Activated CD4-positive, alpha-beta T cell treated with anti-CD3 and anti-CD28 coated beads, Interleukin-2, amount 10 ng/mL, durations not matched to agents 7 days and 5 days (primary cell): Measurements from ENCODE around the gene LYPLA2. TPM values are rescaled to one million over a fixed set of nuclear protein-coding genes. Genes with fewer than 3 reads are reported as not detected.
"Not testable (repeated sequence)": the region's sequence is repeated elsewhere in the genome, so short reads cannot be mapped to it uniquely, and the experiment has no call there.

ENCODE experiments used
- CTCF ChIA-PET: fragments of 350-600 bp; sonication (Branson Sonifier 250); formaldehyde crosslinking; loops from one replicate; lab custom pipeline; 2021; ENCODE audit warnings: antibody characterized with exemption; lab: Charles Lee
- POLR2A ChIA-PET: fragments of 350-600 bp; sonication (Branson Sonifier 250); formaldehyde crosslinking; loops from one replicate; lab custom pipeline; 2021; ENCODE audit warnings: antibody characterized with exemption; lab: Charles Lee
- DNase-seq: peaks from one replicate; pipeline ENCODE4 v3.0.0-alpha.2; 2020
- H3K27ac Mint-ChIP-seq: one replicate; pipeline ENCODE4 v1.8.0; 2021; ENCODE audit warnings: mild to moderate bottlenecking, moderate library complexity, mixed read lengths
- H3K27me3 Mint-ChIP-seq: one replicate; pipeline ENCODE4 v1.8.0; 2021; ENCODE audit warnings: mixed read lengths
- H3K36me3 Mint-ChIP-seq: one replicate; pipeline ENCODE4 v1.8.0; 2021; ENCODE audit warnings: low read depth, mixed read lengths
- H3K4me1 Mint-ChIP-seq: one replicate; pipeline ENCODE4 v1.8.0; 2021; ENCODE audit warnings: mixed read lengths
- H3K4me3 Mint-ChIP-seq: one replicate; pipeline ENCODE4 v1.8.0; 2021; ENCODE audit warnings: mild to moderate bottlenecking, moderate library complexity, mixed read lengths
- H3K9me3 Mint-ChIP-seq: one replicate; pipeline ENCODE4 v1.8.0; 2021; ENCODE audit warnings: mixed read lengths
- total RNA-seq, 2 experiments: library from RNA; stranded (reverse); gene quantifications; one replicate each; pipeline ENCODE4 v1.2.3, GENCODE V29; 2021

Gene LYPLA2
- total RNA-seq, 2 experiments from 2014 or later = 73.2 to 75.9 TPM

DNA sequence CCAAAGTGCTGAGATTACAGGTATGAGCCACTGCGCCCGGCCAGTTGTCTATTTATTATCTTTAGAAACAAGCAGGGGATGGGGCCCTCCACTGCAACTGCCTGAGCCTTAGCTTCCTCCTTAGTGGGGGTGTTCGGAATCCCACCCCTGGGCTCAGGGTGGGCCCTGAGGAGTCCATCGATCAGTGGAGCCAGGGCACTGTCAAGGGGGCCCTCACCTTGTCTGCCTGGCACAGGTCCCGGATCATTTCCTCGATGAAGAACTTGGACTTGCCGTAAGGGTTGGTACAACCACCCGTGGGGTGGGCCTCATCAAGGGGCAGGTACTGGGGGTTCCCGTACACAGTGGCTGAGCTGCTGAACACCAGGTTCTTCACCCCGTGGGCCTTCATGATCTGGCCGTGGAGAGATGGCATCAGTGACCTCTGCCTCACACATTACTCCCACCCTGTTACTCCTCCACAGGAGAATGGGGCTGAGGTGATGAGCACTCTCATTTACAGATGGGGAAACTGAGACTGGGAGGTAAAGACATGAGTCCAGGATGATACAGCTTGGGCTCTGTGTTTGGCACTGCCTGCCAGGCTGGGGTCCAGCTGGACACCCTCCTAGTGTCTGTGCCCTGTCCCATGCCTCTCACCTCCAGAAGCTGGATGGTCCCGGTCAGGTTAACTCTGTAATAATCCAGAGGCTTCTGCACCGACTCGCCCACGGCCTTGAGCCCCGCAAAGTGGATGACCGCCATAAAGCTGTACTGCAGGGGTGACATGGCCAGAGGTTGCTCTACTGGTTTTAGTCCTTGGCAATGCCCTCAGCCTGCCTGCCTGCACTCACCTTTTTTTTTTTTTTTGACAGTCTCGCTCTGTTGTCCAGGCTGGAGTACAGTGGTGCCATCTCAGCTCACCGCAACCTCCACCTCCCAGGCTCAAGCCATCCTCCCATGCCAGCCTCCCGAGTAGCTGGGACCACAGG is 6.8 kb downstream of the LYPLA2 start:
- H3K9me3 Mint-ChIP-seq = no peaks in the 10 kb centered on the region
- H3K4me1 Mint-ChIP-seq = peaks cover 19% of the 10 kb centered on the region
- H3K27ac Mint-ChIP-seq = peak overlapping the region; percentile 54
- H3K36me3 Mint-ChIP-seq = peaks cover 12% of the 10 kb centered on the region
- no peak overlapping the region for H3K4me3 Mint-ChIP-seq
- ChIA-PET POLR2A (interaction anchor here (0.8 kb wide), 1 partner anchor 10 kb away, joined by 3 read pairs; no protein-coding TSS in a partner anchor), CTCF (interaction anchor here (0.9 to 3.3 kb wide), 4 partner anchors 9 to 106 kb away, joined by 4 to 27 read pairs (median 4); partner anchors contain the start of gene RPL11)
- DNase-seq = no peak
- no peaks in the 10 kb centered on the region for H3K27me3 Mint-ChIP-seq

DNA sequence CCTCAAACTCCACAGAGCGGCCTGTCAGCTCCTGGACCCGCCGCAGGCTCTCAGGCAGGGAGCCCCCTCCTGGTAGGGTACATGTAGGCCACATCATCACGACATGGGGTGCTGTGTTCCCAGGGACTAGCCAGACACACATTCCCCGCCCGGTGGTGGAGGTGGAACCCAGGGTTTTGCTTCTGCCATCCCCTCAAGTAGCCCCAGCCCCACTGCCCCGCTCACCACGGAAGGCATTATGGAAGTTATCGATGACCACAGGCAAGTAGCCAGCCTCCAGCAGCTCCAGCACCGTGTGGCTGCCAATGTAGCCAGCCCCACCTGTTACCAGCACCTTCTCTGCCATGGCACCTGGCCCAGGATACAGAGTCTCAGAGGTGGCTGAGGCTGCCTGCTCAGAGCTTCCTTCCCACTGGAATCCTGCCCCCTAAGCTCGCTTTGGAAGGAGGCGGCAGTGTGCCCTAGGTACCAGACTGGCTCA is 7.8 kb downstream of the LYPLA2 start:
- POLR2A ChIA-PET = interaction anchor here (0.8 kb wide), 1 partner anchor 9 kb away, joined by 3 read pairs; no protein-coding TSS in a partner anchor
- Mint-ChIP-seq H3K9me3 (no peaks in the 10 kb centered on the region), H3K27ac (peak overlapping the region; percentile 7), H3K4me3 (no peak overlapping the region), H3K27me3 (no peaks in the 10 kb centered on the region), H3K4me1 (peaks cover 19% of the 10 kb centered on the region), H3K36me3 (peaks cover 12% of the 10 kb centered on the region)
- no peak for DNase-seq
- CTCF ChIA-PET = interaction anchor here (0.9 to 3.3 kb wide), 3 partner anchors 10 to 24 kb away, joined by 4 to 27 read pairs (median 4); no protein-coding TSS in a partner anchor

GRCh38 chr1:23799255-23799569 is 8.3 kb downstream of the LYPLA2 start:
- POLR2A ChIA-PET = interaction anchor here (0.8 kb wide), 1 partner anchor 8 kb away, joined by 3 read pairs; no protein-coding TSS in a partner anchor
- Mint-ChIP-seq H3K9me3 (no peaks in the 10 kb centered on the region), H3K4me3 (peak overlapping the region; percentile 95), H3K4me1 (peaks cover 20% of the 10 kb centered on the region), H3K36me3 (peaks cover 12% of the 10 kb centered on the region), H3K27ac (peak overlapping the region; percentile 91), H3K27me3 (no peaks in the 10 kb centered on the region)
- CTCF ChIA-PET = interaction anchor here (0.6 to 3.3 kb wide), 4 partner anchors 10 to 258 kb away, joined by 3 to 27 read pairs (median 4); no protein-coding TSS in a partner anchor
- DNase-seq = no peak

DNA sequence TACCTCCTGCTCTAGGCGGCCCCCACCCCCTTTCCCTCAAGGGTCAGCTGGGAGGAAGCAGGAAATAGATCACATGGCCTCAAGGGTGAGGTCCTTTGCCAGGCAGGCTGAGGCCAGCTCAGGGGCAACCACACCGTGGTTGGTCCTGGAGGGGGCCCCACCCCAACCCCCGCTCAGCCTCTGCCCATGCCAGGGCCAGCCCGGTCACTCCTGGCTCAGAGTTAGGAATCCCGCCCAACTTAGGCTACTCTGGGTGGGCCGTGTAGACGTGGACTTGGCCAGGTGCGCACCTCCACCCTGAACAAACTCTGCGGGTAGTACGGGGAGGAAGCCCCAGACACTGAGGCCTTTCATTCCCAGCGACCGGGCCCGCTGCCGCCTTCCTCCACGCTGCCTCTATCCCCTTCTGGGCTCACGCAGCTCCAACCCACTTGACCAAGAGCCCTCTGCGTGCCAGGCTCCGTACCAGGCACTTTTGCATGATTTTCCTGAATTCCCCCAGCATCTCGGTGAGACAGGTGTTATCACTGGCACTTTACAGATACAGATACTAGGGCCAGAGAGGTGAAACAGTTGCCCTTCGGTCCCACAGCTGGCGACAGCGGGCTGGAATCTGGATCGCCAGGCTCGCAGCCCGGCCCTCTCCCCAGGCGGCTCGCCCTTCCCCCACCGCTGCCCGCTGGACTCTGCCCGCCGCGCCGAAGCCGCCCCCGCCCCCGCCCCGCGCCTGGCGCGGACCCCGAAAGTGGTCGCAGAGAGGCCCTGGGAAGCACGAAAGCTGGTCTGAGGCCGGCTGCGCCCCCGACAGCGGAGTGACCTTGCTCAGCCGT is 8.8 kb downstream of the LYPLA2 start:
- peak; percentile 35 for DNase-seq
- Mint-ChIP-seq H3K4me3 (peak overlapping the region; percentile 95), H3K9me3 (no peaks in the 10 kb centered on the region), H3K4me1 (peaks cover 20% of the 10 kb centered on the region), H3K27me3 (no peaks in the 10 kb centered on the region), H3K36me3 (peaks cover 12% of the 10 kb centered on the region), H3K27ac (peak overlapping the region; percentile 91)
- POLR2A ChIA-PET = no interaction called here
- CTCF ChIA-PET = interaction anchor here (0.6 to 3.3 kb wide), 4 partner anchors 10 to 258 kb away, joined by 3 to 27 read pairs (median 4); no protein-coding TSS in a partner anchor

DNA sequence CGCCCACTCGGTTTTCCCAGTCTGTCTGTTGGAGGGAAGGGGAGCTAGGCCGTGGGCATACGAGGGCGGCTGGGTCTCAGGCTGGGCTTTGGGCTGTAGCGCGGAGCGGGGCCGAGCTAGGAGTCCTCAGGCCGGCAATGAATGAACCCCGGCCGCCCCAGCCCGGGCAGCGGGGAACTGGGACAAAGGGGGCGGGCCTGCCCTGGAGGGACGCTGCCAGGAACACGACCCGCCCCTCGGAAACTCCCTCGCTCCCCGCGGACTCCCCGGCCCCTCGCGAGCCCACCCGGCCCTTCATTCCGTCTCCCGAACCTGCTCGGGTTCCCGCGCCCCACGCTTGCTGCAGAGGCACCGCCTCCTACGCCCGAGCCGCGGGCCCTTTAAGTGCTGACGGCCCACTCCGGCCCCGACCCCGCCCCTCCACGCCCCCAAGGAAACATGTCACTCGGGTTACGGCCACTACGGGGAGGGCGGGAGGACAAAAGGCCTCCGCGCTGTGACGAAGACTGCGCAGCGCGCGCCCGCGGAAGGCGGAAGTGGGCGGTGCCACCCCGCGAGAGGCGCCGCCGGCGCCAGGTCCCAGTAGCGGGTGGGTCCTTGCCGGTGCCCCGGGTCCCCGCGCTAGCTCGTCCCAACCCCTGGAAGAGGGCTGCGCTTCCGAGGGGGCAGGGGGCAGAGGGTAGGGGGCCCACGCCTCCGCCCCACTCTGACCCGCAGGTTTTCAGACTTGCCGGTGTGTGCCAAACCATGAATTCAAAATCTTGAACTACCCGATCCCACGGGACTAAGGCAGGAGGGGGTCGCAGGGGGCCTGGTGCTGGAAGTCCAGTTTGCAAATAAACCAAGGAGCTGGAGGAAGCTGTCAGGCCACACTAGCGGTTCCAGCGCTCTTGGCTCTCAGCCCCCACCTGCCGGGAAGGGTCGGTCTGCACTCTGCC is 9.7 kb downstream of the LYPLA2 start, which contains the start of gene GALE:
GALE (minus strand) TSS at position 355 of the 938 bp plus-strand sequence. CDS start 1,747 bp downstream, outside the sequence.
- Mint-ChIP-seq H3K9me3 (no peaks in the 10 kb centered on the region), H3K4me3 (peak within 1 kb of the TSS; percentile 95), H3K27me3 (no peaks in the 10 kb centered on the region), H3K36me3 (peaks cover 9% of the 10 kb centered on the region), H3K27ac (peak within 1 kb of the TSS; percentile 91), H3K4me1 (peaks cover 20% of the 10 kb centered on the region)
- POLR2A ChIA-PET = no interaction called here
- DNase-seq = peak; percentile 98
- CTCF ChIA-PET = interaction anchor here (0.9 to 3.1 kb wide), 7 partner anchors 10 to 274 kb away, joined by 3 to 27 read pairs (median 4); partner anchors contain the start of genes PITHD1 and RPL11

- H3K4me1 Mint-ChIP-seq = peaks cover 20% of the 10 kb centered on the region
- H3K4me3 Mint-ChIP-seq = peak overlapping the region; percentile 95
- CTCF ChIA-PET = interaction anchor here (0.9 to 3.1 kb wide), 6 partner anchors 10 to 274 kb away, joined by 3 to 27 read pairs (median 5); partner anchors contain the start of genes PITHD1 and RPL11
- H3K36me3 Mint-ChIP-seq = peaks cover 9% of the 10 kb centered on the region
- POLR2A ChIA-PET = no interaction called here
- H3K27ac Mint-ChIP-seq = peak overlapping the region; percentile 89
- DNase-seq = no peak
- no peaks in the 10 kb centered on the region for H3K27me3 Mint-ChIP-seq
- H3K9me3 Mint-ChIP-seq = no peaks in the 10 kb centered on the region
Observed at GRCh38 chr1:23801338-23801748, 10.4 kb downstream of the LYPLA2 start.

- H3K4me1 Mint-ChIP-seq = peaks cover 20% of the 10 kb centered on the region
- peak overlapping the region; percentile 57 for H3K27ac Mint-ChIP-seq
- no peak for DNase-seq
- CTCF ChIA-PET = interaction anchor here (0.9 to 3.1 kb wide), 7 partner anchors 9 to 275 kb away, joined by 3 to 27 read pairs (median 4); partner anchors contain the start of genes PITHD1 and RPL11
- peaks cover 6% of the 10 kb centered on the region for H3K36me3 Mint-ChIP-seq
- H3K9me3 Mint-ChIP-seq = no peaks in the 10 kb centered on the region
- POLR2A ChIA-PET = interaction anchor here (0.7 kb wide), 1 partner anchor 58 kb away, joined by 5 read pairs; no protein-coding TSS in a partner anchor
- peak overlapping the region; percentile 95 for H3K4me3 Mint-ChIP-seq
- H3K27me3 Mint-ChIP-seq = no peaks in the 10 kb centered on the region
Observed at GRCh38 chr1:23801876-23802275, 10.9 kb downstream of the LYPLA2 start.

GRCh38 chr1:23802809-23803342 is 11.9 kb downstream of the LYPLA2 start:
- peaks cover 25% of the 10 kb centered on the region for H3K4me1 Mint-ChIP-seq
- ChIA-PET POLR2A (interaction anchor here (0.7 kb wide), 1 partner anchor 57 kb away, joined by 5 read pairs; no protein-coding TSS in a partner anchor), CTCF (interaction anchor here (0.5 to 3.1 kb wide), 5 partner anchors 8 to 456 kb away, joined by 3 to 27 read pairs (median 4); partner anchors contain the start of gene LYPLA2)
- H3K36me3 Mint-ChIP-seq, H3K27me3 Mint-ChIP-seq, H3K9me3 Mint-ChIP-seq, DNase-seq, H3K27ac Mint-ChIP-seq, H3K4me3 Mint-ChIP-seq: not testable (repeated sequence)

DNA sequence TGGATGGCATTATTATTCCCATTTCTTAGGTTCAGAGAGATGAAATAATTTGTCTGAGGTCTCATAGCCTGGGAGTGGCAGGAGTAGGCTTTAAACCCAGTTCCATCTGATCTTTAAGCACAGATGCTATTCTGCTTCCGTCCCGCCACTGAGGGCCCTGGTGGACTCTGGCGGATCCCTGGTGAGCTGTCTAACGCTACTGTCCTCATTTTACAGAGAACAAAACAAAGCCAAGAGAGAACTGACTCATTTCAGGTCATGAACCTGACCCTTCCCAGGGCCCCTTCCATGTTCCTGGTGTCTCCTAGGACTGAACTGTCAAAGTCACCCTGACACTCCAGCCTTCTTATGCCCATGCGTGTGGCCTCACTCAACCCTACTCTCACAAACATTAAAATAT is 12.7 kb downstream of the LYPLA2 start:
- H3K4me1 Mint-ChIP-seq = peaks cover 25% of the 10 kb centered on the region
- no peak overlapping the region for H3K27ac Mint-ChIP-seq
- H3K36me3 Mint-ChIP-seq = peaks cover 4% of the 10 kb centered on the region
- H3K4me3 Mint-ChIP-seq = no peak overlapping the region
- no peak for DNase-seq
- no peaks in the 10 kb centered on the region for H3K9me3 Mint-ChIP-seq
- no peaks in the 10 kb centered on the region for H3K27me3 Mint-ChIP-seq
- ChIA-PET CTCF (interaction anchor here (1.5 kb wide), 1 partner anchor 12 kb away, joined by 3 read pairs; the partner anchor contains the start of gene LYPLA2), POLR2A (no interaction called here)

DNA sequence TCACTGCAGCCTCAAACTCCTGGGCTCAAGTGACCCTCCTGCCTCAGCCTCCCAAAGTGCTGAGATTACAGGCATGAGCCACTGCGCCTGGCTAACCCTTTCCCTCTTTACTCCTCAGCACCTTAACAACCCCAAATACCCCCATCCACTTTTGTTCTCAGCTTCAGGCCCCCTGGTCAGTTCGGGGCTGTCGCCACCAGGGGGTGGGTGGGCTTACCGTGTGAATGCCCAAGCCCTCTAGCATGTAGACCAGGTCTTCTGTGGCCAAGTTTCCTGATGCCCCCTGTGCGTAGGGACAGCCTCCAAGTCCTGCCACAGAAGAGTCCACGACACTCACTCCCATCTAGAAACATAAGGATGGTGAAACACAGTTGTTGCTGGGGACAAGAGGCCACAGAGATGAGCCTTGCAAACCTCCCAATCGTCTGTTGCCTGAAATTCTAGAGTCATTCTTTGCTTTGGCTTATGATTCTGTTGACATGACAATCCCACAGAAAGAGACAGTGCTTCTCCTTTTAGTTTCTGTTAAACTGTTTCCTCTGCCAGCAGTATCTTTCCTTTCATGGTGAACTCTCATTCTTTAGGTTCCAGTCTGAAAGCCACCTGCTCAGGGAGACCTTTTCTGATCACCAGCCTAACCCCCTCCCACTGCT is 13.4 kb downstream of the LYPLA2 start:
- Mint-ChIP-seq H3K27ac (no peak overlapping the region), H3K27me3 (no peaks in the 10 kb centered on the region), H3K4me1 (peaks cover 19% of the 10 kb centered on the region), H3K9me3 (no peaks in the 10 kb centered on the region), H3K36me3 (peaks cover 4% of the 10 kb centered on the region), H3K4me3 (no peak overlapping the region)
- POLR2A ChIA-PET = no interaction called here
- CTCF ChIA-PET = interaction anchor here (1.6 kb wide), 1 partner anchor 14 kb away, joined by 5 read pairs; no protein-coding TSS in a partner anchor
- DNase-seq = no peak
